Activated CD8-positive, alpha-beta memory T cell treated with anti-CD3 and anti-CD28 coated beads, Interleukin-2, amount 50 U/mL, for 24 hours (primary cell): ENCODE data around the gene CTBP1.

Experiments
- DNase-seq: peaks from one replicate; pipeline ENCODE4 v3.0.0-alpha.2; 2020; ENCODE audit errors: extremely low read depth

CTBP1 gene

GRCh38 chr4:1283711-1284110 is 34.8 kb upstream of the CTBP1 start:
- DNase-seq, result no peak

GRCh38 chr4:1279253-1279652 is 30.3 kb upstream of the CTBP1 start:
- DNase-seq, result no peak

- DNase-seq, result no peak
Measured at GRCh38 chr4:1277667-1278665, 29.0 kb upstream of the CTBP1 start.

GRCh38 chr4:1276984-1277383 is 28.1 kb upstream of the CTBP1 start:
- DNase-seq, result no peak

GRCh38 chr4:1274871-1275270 is 25.9 kb upstream of the CTBP1 start:
- DNase-seq, result no peak

GRCh38 chr4:1271686-1272085 is 22.8 kb upstream of the CTBP1 start:
- no peak for DNase-seq

- DNase-seq, result no peak
Measured at GRCh38 chr4:1269209-1269608, 20.3 kb upstream of the CTBP1 start.

- no peak for DNase-seq
Measured at GRCh38 chr4:1266881-1267763, 18.2 kb upstream of the CTBP1 start.

GRCh38 chr4:1265351-1265750 is 16.4 kb upstream of the CTBP1 start:
- no peak for DNase-seq

- no peak for DNase-seq
Measured at GRCh38 chr4:1264942-1265341, 16.0 kb upstream of the CTBP1 start.

- DNase-seq, result no peak
Measured at GRCh38 chr4:1261107-1261928, 12.4 kb upstream of the CTBP1 start.

GRCh38 chr4:1260418-1261106 is 11.6 kb upstream of the CTBP1 start:
- no peak for DNase-seq

GRCh38 chr4:1259966-1260365 is 11.0 kb upstream of the CTBP1 start:
- DNase-seq, result no peak

GRCh38 chr4:1258457-1258856 is 9.5 kb upstream of the CTBP1 start:
- no peak for DNase-seq

- DNase-seq, result no peak
Measured at GRCh38 chr4:1255699-1256098, 6.8 kb upstream of the CTBP1 start.

- DNase-seq, result no peak
Measured at GRCh38 chr4:1255151-1255550, 6.2 kb upstream of the CTBP1 start.

- no peak for DNase-seq
Measured at GRCh38 chr4:1253831-1254230, 4.9 kb upstream of the CTBP1 start.

- DNase-seq, result no peak
Measured at GRCh38 chr4:1252928-1253492, 4.1 kb upstream of the CTBP1 start.

- DNase-seq, result no peak
Measured at GRCh38 chr4:1251773-1252066, 2.8 kb upstream of the CTBP1 start.

- DNase-seq, result no peak
Measured at GRCh38 chr4:1250921-1251772, 2.2 kb upstream of the CTBP1 start.
